Stomach smooth muscle (tissue), 2 donors: ENCODE measurements around the gene FGF5.
"Not testable (repeated sequence)": the region's sequence is repeated elsewhere in the genome, so short reads cannot be mapped to it uniquely, and the experiment has no call there.

Experiments used
- H3K27ac ChIP-seq: one replicate; pipeline ENCODE4 v1.7.0; 2013; ENCODE audit warnings: mild to moderate bottlenecking, low read length, inconsistent platforms
- H3K27me3 ChIP-seq, 2 donors: one replicate each; pipeline ENCODE4 v1.7.0; 2013; ENCODE audit warnings: low read length in 2 of 2; ENCODE audit not compliant: insufficient read depth in 2 of 2, control insufficient read depth in 1 of 2
- H3K36me3 ChIP-seq, 2 donors: one replicate each; pipeline ENCODE4 v1.7.0; 2013; ENCODE audit warnings: low read length in 2 of 2; ENCODE audit not compliant: control insufficient read depth in 2 of 2, insufficient read depth in 2 of 2
- H3K4me1 ChIP-seq: one replicate; pipeline ENCODE4 v1.7.0; 2013; ENCODE audit warnings: low read length; ENCODE audit not compliant: control insufficient read depth, insufficient read depth
- H3K4me3 ChIP-seq, 2 donors: one replicate each; pipeline ENCODE4 v1.7.0; 2013; ENCODE audit warnings: low read length in 2 of 2
- H3K9ac ChIP-seq, 2 donors: one replicate each; pipeline ENCODE4 v1.7.0; 2013; ENCODE audit warnings: low read length in 2 of 2, mild to moderate bottlenecking in 1 of 2
- H3K9me3 ChIP-seq, 2 donors: one replicate each; pipeline ENCODE4 v1.7.0; 2013; ENCODE audit warnings: low read length in 2 of 2; ENCODE audit not compliant: control insufficient read depth in 2 of 2
- donor health status: healthy.
- donor health status: Pancreatic carcinoma.

The FGF5 gene

DNA sequence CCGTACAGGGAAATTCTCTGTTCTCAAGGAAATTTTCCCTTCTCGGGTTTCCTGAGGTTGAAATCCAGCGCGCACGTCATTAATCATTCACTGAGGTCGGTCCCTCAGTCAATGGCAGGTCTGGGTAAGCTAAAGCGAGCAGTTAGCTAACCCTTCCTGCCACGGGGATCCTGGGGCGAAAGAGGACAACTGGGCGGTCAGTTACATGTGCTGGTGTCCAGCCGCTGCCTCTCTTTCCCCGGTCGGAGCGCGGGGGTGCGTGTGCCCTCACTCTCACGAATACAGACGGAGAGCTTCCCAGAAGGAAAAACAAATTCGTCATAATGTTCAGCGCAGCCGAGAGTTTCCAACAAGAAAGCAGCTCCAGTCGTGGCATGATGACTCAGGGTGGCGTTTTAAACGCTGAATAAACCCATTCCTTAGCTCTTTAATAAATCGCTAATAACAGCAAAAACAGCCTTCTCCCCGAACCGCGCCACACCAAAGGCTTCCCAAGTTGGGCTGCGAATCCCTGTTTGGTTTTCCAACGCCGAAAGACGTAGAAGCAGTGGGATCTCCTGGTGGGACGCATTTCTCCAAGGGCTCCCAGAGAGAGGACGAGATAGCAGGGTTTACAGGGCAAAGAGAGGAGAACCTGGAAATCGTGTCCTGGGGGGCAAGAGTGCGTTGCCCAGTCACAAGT, 752 bp upstream of the FGF5 start:
- peaks cover 13% of the 10 kb centered on the region for H3K4me1 ChIP-seq
- peak overlapping the region; percentile 69 for H3K27ac ChIP-seq
- peaks cover 23 to 25% of the 10 kb centered on the region in 2 donors for H3K27me3 ChIP-seq
- H3K4me3 ChIP-seq = peak overlapping the region; percentile 85 to 99
- no peaks in the 10 kb centered on the region for H3K36me3 ChIP-seq
- peak overlapping the region; percentile 73 to 93 for H3K9ac ChIP-seq
- H3K9me3 ChIP-seq = no peaks in the 10 kb centered on the region

DNA sequence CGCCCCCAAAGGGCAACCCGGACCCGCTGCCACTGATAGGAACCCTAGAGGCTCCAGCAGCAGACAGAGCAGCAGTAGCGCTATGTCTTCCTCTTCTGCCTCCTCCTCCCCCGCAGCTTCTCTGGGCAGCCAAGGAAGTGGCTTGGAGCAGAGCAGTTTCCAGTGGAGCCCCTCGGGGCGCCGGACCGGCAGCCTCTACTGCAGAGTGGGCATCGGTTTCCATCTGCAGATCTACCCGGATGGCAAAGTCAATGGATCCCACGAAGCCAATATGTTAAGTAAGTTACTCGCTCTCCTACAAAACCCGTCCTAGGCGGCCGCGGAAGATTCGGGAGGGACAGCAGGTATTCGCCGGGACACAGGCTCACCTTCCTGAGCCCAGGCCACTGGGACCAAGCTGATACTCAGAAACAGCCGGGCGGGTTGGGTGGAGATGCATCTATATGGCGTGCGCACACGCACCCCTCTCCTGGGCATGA, 477 bp downstream of the FGF5 start:
- H3K4me1 ChIP-seq = peaks cover 13% of the 10 kb centered on the region
- H3K9me3 ChIP-seq = no peaks in the 10 kb centered on the region
- peak overlapping the region; percentile 69 for H3K27ac ChIP-seq
- peak overlapping the region; percentile 71 to 93 for H3K9ac ChIP-seq
- no peaks in the 10 kb centered on the region for H3K36me3 ChIP-seq
- H3K27me3 ChIP-seq = peaks cover 23 to 25% of the 10 kb centered on the region in 2 donors
- H3K4me3 ChIP-seq = peak overlapping the region; percentile 85 to 99

DNA sequence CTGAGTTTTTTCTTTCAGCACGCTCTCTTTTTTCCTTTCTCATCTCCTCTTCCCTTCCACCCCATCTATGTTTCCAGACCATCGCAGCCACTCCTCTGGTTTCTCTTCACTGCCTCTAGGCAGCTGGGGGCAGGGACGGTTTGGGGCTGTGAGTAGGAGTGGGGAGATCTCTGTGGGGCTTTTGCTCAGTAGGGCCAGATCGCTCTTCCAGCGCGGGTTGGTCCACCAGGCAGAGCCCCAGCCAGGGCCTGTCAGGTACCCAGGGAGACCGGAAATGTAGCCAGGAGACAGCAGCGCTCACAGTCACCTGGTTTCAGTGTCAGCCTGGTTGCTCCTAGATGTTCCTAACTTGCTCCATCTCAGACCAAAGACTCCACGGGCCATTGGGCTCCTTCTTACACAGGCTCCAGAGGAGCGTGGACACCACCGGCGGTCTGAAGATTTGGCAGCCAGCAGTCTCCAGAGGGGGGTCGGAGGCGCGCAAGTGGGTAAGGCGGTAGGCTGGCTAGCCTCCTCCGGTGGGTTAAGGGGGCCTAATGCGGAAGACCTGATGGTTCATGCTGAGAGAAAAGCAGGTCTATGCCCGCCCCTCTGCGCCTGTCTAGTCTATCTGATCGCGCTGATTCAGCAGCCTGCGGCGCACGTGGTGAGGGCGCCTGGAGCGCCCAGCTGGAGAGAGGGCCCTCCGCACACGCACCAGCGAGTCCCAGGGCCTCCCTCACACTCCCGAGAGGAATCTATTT, 1.8 kb downstream of the FGF5 start:
- Histone ChIP-seq H3K27ac (no peak overlapping the region), H3K27me3 (peaks cover 23% of the 10 kb centered on the region in 2 donors), H3K36me3 (no peaks in the 10 kb centered on the region), H3K9me3 (no peaks in the 10 kb centered on the region), H3K4me1 (peaks cover 13% of the 10 kb centered on the region), H3K9ac (no peak overlapping the region), H3K4me3 (no peak overlapping the region)

DNA sequence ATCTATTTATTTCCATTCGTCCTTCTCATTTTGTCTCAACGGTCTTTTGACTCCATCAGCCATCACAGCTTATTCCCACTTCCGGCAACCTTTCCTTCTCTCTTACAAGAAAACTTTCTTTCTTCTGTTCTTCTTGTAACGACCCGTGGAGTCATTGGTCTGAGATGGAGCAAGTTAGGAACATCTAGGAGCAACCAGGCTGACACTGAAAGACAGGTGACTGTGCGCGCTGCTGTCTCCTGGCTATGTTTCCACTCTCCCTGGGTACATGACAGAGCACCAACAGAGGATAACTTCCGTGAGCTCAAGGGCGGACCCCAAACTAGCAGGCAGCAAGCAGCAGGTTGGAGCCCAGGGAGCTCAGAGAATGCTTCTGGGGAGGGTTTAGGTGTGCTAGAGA, 2.5 kb downstream of the FGF5 start:
- H3K27me3 ChIP-seq = peaks cover 19 to 23% of the 10 kb centered on the region in 2 donors
- no peak overlapping the region for H3K27ac ChIP-seq
- no peaks in the 10 kb centered on the region for H3K36me3 ChIP-seq
- no peaks in the 10 kb centered on the region for H3K9me3 ChIP-seq
- H3K4me1 ChIP-seq = peaks cover 13% of the 10 kb centered on the region
- no peak overlapping the region for H3K4me3 ChIP-seq
- no peak overlapping the region for H3K9ac ChIP-seq

DNA sequence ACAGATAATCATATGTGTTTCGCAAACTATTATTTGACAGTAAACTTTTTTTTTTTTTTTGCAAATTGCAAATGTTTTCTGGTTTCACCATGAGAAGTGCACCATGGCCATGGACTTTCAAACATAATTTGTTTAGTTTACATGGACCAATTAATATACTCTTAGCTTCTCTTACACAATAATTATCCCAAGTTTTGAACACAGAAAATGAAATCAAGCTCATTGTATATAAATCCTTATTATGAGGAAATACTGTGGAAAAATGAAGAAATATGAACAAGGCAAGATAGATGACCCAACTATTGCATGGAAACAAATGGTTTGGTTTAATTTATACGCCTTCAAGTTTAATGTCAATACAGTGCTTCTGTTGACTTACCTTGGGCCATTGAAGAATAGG, 3.9 kb downstream of the FGF5 start:
- Histone ChIP-seq H3K9me3 (no peaks in the 10 kb centered on the region), H3K27ac (no peak overlapping the region), H3K4me3 (no peak overlapping the region), H3K9ac (no peak overlapping the region), H3K36me3 (no peaks in the 10 kb centered on the region), H3K4me1 (peaks cover 11% of the 10 kb centered on the region), H3K27me3 (peaks cover 13 to 14% of the 10 kb centered on the region in 2 donors)

DNA sequence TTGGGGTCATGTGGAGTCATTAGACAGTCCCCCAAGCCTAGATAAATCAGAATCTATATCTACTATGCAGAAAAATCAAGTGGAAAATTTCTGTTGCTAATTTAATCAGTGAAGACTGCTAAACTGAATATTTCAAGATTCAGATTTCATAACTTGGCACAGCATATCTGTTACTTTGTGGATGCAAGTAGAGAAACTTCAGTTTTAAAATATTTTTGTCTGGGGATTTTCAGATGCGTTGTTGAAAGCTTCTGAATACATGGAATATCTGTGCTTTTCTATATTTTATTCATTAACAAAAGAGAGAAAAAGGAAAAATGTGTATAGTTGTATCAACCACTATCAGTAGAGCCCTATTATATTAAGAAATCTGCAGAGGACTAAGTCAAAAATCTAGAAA, 4.4 kb downstream of the FGF5 start:
- Histone ChIP-seq H3K9me3 (no peaks in the 10 kb centered on the region), H3K27ac (no peak overlapping the region), H3K4me3 (no peak overlapping the region), H3K4me1 (peaks cover 8% of the 10 kb centered on the region), H3K36me3 (no peaks in the 10 kb centered on the region), H3K9ac (no peak overlapping the region), H3K27me3 (peaks cover 10% of the 10 kb centered on the region in 2 donors)

DNA sequence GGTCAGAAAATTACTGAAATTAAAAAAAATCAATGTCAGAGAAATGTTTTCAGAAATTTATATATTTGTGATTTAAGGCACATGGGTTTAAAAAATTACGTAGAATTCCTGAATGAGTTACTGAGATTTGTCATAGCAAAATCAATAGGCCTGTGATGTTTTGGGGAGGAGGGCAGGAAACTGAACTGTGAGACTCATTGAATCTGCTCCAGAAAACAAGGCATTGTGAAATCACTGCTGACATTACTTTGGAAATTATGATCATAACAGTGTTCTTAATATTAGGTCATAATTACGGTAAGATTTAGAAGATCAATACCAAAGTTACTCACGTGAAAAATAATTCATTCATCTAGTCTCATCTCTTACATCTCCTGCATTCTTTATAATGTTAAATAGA, 5.3 kb downstream of the FGF5 start:
- H3K36me3 ChIP-seq = no peaks in the 10 kb centered on the region
- H3K9ac ChIP-seq = no peak overlapping the region
- peaks cover 5% of the 10 kb centered on the region for H3K4me1 ChIP-seq
- peaks cover 5% of the 10 kb centered on the region in 2 donors for H3K27me3 ChIP-seq
- no peaks in the 10 kb centered on the region for H3K9me3 ChIP-seq
- no peak overlapping the region for H3K27ac ChIP-seq
- H3K4me3 ChIP-seq = no peak overlapping the region

DNA sequence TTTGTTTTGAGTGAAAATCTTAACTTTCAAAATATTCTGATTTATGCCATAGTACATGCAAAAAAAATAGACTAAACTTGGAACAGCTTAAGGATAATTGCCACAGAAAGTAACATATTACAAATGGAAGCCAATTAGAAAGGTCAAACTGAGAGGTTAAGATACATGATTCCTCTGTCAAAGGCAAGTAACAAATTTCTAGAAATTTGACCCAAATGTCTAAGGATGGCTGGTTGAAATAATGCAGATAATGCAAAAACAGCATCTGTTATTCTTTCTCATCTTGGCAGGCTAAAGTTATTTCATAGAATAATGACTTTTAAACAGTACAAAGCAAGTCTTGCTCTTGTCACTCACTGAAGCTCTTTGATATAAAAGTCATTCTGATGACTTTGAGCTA, 10.5 kb downstream of the FGF5 start:
- Histone ChIP-seq H3K27ac (no peak overlapping the region), H3K27me3 (no peaks in the 10 kb centered on the region), H3K4me1 (no peaks in the 10 kb centered on the region), H3K9me3 (no peaks in the 10 kb centered on the region), H3K36me3 (no peaks in the 10 kb centered on the region), H3K9ac (no peak overlapping the region), H3K4me3 (no peak overlapping the region)

DNA sequence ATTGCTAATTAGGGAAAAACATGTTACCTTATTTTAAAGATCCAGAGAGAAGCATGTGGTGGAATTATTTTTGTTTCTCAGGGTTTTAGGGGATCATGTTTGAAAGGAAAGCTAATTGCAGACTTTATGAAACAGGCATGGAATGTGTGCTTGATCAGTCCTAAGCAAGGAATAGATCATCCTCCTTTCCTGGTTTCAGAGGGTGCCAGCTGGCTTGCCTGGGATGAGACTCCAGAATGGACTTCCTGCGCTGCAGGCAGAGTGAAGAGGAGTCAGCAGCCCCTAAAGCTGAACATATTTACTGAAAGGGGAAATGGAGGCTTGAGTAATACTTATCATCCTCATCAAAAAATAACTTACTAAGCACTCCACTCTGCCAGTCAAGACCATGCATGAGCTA, 13.3 kb downstream of the FGF5 start:
- Histone ChIP-seq H3K27me3 (no peaks in the 10 kb centered on the region), H3K27ac (no peak overlapping the region), H3K4me1 (no peaks in the 10 kb centered on the region), H3K9ac (no peak overlapping the region), H3K9me3 (no peaks in the 10 kb centered on the region), H3K4me3 (no peak overlapping the region), H3K36me3 (no peaks in the 10 kb centered on the region)

DNA sequence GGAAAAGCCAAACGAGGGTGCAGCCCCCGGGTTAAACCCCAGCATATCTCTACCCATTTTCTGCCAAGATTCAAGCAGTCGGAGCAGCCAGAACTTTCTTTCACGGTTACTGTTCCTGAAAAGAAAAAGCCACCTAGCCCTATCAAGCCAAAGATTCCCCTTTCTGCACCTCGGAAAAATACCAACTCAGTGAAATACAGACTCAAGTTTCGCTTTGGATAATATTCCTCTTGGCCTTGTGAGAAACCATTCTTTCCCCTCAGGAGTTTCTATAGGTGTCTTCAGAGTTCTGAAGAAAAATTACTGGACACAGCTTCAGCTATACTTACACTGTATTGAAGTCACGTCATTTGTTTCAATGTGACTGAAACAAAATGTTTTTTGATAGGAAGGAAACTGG, 20.0 kb downstream of the FGF5 start:
- Histone ChIP-seq H3K36me3 (no peaks in the 10 kb centered on the region), H3K27ac (no peak overlapping the region)

DNA sequence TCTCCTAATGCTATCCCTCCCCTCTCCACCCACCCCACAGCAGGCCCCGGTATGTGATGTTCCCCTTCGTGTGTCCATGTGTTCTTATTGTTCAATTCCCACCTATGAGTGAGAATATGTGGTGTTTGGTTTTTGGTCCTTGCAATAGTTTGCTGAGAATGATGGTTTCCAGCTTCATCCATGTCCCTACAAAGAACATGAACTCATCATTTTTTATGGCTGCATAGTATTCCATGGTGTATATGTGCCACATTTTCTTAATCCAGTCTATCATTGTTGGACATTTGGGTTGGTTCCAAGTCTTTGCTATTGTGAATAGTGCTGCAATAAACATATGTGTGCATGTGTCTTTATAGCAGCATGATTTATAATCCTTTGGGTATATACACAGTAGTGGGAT, 24.2 kb downstream of the FGF5 start:
- H3K9me3 ChIP-seq, H3K4me1 ChIP-seq, H3K9ac ChIP-seq, H3K27me3 ChIP-seq, H3K27ac ChIP-seq, H3K36me3 ChIP-seq, H3K4me3 ChIP-seq: not testable (repeated sequence)

More for the DNA sequence above, 20.0 kb downstream of the FGF5 start:
- no peaks in the 10 kb centered on the region for H3K27me3 ChIP-seq
- H3K4me3 ChIP-seq = no peak overlapping the region
- H3K9ac ChIP-seq = no peak overlapping the region
- H3K4me1 ChIP-seq = no peaks in the 10 kb centered on the region
- peaks cover 0 to 2% of the 10 kb centered on the region in 2 donors for H3K9me3 ChIP-seq
